ENCODE data around the gene GEMIN4.

DNA sequence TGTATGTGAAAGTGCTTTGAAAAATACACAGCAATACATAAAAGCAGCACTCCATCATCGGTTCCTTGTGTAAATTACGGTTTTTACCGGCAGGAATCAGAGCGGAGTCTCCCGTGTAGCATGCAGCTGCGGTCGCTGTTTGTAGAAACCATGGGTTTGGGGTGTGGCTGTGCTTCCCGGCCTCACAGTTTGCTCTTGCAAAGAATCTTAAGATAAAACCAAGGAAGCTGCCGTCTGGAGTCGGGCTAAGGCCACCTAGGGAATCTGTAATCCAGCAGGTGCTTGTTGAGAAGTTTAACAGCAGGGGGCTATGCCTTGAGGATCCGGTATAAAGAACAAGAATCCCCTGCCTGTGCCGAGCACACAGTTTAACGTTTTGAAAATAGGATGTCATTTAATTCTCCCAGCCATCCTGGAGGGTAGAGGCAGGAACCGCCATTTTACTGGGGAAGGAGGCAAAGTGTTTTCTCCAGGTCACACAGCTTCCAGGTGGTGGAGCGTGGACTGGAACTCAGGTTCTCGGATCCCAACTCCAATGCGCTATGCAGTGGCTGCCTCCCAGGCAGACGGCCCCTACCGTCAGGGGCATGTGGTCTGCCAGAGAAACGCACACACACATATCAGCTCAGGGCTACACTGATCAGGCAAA lies 25.7 kb downstream of the GEMIN4 start:
- TF ChIP-seq, protein P1, sequence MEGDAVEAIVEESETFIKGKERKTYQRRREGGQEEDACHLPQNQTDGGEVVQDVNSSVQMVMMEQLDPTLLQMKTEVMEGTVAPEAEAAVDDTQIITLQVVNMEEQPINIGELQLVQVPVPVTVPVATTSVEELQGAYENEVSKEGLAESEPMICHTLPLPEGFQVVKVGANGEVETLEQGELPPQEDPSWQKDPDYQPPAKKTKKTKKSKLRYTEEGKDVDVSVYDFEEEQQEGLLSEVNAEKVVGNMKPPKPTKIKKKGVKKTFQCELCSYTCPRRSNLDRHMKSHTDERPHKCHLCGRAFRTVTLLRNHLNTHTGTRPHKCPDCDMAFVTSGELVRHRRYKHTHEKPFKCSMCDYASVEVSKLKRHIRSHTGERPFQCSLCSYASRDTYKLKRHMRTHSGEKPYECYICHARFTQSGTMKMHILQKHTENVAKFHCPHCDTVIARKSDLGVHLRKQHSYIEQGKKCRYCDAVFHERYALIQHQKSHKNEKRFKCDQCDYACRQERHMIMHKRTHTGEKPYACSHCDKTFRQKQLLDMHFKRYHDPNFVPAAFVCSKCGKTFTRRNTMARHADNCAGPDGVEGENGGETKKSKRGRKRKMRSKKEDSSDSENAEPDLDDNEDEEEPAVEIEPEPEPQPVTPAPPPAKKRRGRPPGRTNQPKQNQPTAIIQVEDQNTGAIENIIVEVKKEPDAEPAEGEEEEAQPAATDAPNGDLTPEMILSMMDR (conservative IDR thresholded peaks at IDR 0.05; ENCODE audit: low read depth, low read length), result no peak
- TF ChIP-seq EZH2phosphoT487 (IDR thresholded peaks at IDR 0.05; ENCODE audit: borderline replicate concordance, low read length) (no peak), EZH2 (IDR thresholded peaks at IDR 0.05; ENCODE audit: low read length, unreplicated experiment) (no peak)

Data from PC-3 (cell line).